ENCODE measurements around the gene XPO4.

Gene XPO4

DNA sequence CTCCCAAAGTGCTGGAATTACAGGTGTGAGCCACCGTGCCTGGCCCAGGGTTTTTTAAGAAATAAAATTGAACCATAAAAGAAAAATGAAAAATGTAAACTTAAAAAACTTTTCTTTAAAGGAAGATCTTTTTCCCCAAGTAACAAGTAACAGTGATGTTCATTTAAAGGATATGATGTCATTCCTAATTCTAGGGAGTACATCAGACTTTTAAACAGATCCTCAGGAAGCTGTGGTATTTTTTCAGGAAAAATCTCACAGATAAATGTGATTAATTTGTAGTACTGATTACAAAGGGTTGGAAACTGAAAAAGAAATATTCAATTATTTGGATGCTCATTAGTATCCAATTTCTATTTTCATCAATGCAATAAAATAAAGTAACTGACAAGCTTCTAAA, 114.2 kb downstream of the XPO4 start:
- Histone ChIP-seq H3K9me3 (no peaks in the 10 kb centered on the region), H3K27me3 (no peaks in the 10 kb centered on the region), H3K4me3 (ENCODE audit: low read depth in 1 of 2, low read length in 1 of 2) (no peak overlapping the region), H3K27ac (no peak overlapping the region), H3K36me3 (peaks cover 33% of the 10 kb centered on the region), H3K4me1 (ENCODE audit: control insufficient read depth in 1 of 2, insufficient read depth in 1 of 2, low read depth in 1 of 2, low read length in 1 of 2) (no peaks in the 10 kb centered on the region)
- TF ChIP-seq, protein P1, sequence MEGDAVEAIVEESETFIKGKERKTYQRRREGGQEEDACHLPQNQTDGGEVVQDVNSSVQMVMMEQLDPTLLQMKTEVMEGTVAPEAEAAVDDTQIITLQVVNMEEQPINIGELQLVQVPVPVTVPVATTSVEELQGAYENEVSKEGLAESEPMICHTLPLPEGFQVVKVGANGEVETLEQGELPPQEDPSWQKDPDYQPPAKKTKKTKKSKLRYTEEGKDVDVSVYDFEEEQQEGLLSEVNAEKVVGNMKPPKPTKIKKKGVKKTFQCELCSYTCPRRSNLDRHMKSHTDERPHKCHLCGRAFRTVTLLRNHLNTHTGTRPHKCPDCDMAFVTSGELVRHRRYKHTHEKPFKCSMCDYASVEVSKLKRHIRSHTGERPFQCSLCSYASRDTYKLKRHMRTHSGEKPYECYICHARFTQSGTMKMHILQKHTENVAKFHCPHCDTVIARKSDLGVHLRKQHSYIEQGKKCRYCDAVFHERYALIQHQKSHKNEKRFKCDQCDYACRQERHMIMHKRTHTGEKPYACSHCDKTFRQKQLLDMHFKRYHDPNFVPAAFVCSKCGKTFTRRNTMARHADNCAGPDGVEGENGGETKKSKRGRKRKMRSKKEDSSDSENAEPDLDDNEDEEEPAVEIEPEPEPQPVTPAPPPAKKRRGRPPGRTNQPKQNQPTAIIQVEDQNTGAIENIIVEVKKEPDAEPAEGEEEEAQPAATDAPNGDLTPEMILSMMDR (IDR thresholded peaks at IDR 0.05), result no peak

DNA sequence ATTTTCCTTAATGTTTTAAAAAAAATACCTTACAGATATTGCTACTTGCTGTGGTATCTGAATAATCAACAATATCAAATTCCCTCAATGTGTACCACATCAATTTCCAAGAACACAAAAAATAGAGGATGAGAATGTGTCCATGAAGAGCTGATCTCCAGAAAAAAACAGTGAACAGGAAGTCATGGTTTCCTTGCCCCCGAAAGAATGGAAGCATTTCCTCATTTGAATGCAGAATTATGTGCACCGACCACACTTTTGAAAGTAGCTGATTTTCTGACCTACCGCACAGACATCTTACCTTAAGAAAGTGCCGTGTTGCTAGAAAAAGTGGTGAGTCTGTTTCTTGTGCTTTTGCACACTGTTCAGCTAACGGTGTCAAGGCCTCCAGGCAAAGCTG, 115.4 kb downstream of the XPO4 start:
- TF ChIP-seq, protein P1 (IDR thresholded peaks at IDR 0.05), result no peak
- H3K36me3 ChIP-seq, result peaks cover 38% of the 10 kb centered on the region
- no peaks in the 10 kb centered on the region for H3K4me1 ChIP-seq (ENCODE audit: control insufficient read depth in 1 of 2, insufficient read depth in 1 of 2, low read depth in 1 of 2, low read length in 1 of 2)
- no peak overlapping the region for H3K4me3 ChIP-seq (ENCODE audit: low read depth in 1 of 2, low read length in 1 of 2)
- no peaks in the 10 kb centered on the region for H3K27me3 ChIP-seq
- no peaks in the 10 kb centered on the region for H3K9me3 ChIP-seq
- no peak overlapping the region for H3K27ac ChIP-seq

GRCh38 chr13:20782116-20782708, 120.3 kb downstream of the XPO4 start:
- H3K27me3 ChIP-seq, result no peaks in the 10 kb centered on the region
- TF ChIP-seq, protein P1 (IDR thresholded peaks at IDR 0.05), result no peak
- no peaks in the 10 kb centered on the region for H3K9me3 ChIP-seq
- no peak overlapping the region for H3K27ac ChIP-seq
- no peak overlapping the region for H3K4me3 ChIP-seq (ENCODE audit: low read depth in 1 of 2, low read length in 1 of 2)
- peaks cover 20% of the 10 kb centered on the region for H3K36me3 ChIP-seq
- no peaks in the 10 kb centered on the region for H3K4me1 ChIP-seq (ENCODE audit: control insufficient read depth in 1 of 2, insufficient read depth in 1 of 2, low read depth in 1 of 2, low read length in 1 of 2)

- TF ChIP-seq, protein P1 (IDR thresholded peaks at IDR 0.05), result no peak
- no peaks in the 10 kb centered on the region for H3K9me3 ChIP-seq
- no peak overlapping the region for H3K27ac ChIP-seq
- no peak overlapping the region for H3K4me3 ChIP-seq (ENCODE audit: low read depth in 1 of 2, low read length in 1 of 2)
- H3K4me1 ChIP-seq (ENCODE audit: control insufficient read depth in 1 of 2, insufficient read depth in 1 of 2, low read depth in 1 of 2, low read length in 1 of 2), result no peaks in the 10 kb centered on the region
- peaks cover 14% of the 10 kb centered on the region for H3K36me3 ChIP-seq
- H3K27me3 ChIP-seq, result no peaks in the 10 kb centered on the region
These were observed 122.2 kb downstream of the XPO4 start for GRCh38 chr13:20780317-20780716.

GRCh38 chr13:20779405-20779804, 123.1 kb downstream of the XPO4 start:
- H3K9me3 ChIP-seq, result no peaks in the 10 kb centered on the region
- H3K4me3 ChIP-seq (ENCODE audit: low read depth in 1 of 2, low read length in 1 of 2), result no peak overlapping the region
- no peak overlapping the region for H3K27ac ChIP-seq
- TF ChIP-seq, protein P1 (IDR thresholded peaks at IDR 0.05), result no peak
- no peaks in the 10 kb centered on the region for H3K27me3 ChIP-seq
- no peaks in the 10 kb centered on the region for H3K4me1 ChIP-seq (ENCODE audit: control insufficient read depth in 1 of 2, insufficient read depth in 1 of 2, low read depth in 1 of 2, low read length in 1 of 2)
- peaks cover 14% of the 10 kb centered on the region for H3K36me3 ChIP-seq

All from neutrophil (primary cell).